ENCODE results near the gene HOXB13.
A peak's percentile ranks its signal among the peaks of the same experiment; 100 is the strongest.

The HOXB13 gene

GRCh38 chr17:48701864-48702532 lies 26.6 kb downstream of the HOXB13 start:
- no peak for DNase-seq

GRCh38 chr17:48693178-48693577 lies 35.4 kb downstream of the HOXB13 start:
- DNase-seq: no peak

DNA sequence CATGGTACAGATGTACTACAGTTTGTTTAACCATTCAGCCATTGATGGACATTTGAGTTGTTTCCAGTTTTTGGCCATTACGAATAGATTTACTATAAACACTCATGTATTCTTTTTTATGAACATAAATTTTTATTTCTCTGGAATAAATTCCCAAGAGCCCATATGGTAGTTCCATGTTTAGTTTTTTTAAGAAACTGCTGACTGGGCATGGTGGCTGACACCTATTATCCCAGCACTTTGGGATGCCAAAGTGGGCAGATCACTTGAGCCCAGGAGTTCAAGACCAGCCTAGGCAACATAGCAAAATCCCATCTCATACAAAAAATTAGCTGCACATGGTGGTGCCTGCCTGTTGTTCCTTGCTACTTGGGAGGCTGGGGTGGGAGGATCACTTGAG lies 36.5 kb downstream of the HOXB13 start:
- DNase-seq: no peak

- no peak for DNase-seq
These were observed 37.9 kb downstream of the HOXB13 start for GRCh38 chr17:48690655-48691054.

GRCh38 chr17:48681609-48682008 lies 46.9 kb downstream of the HOXB13 start:
- DNase-seq: no peak

DNA sequence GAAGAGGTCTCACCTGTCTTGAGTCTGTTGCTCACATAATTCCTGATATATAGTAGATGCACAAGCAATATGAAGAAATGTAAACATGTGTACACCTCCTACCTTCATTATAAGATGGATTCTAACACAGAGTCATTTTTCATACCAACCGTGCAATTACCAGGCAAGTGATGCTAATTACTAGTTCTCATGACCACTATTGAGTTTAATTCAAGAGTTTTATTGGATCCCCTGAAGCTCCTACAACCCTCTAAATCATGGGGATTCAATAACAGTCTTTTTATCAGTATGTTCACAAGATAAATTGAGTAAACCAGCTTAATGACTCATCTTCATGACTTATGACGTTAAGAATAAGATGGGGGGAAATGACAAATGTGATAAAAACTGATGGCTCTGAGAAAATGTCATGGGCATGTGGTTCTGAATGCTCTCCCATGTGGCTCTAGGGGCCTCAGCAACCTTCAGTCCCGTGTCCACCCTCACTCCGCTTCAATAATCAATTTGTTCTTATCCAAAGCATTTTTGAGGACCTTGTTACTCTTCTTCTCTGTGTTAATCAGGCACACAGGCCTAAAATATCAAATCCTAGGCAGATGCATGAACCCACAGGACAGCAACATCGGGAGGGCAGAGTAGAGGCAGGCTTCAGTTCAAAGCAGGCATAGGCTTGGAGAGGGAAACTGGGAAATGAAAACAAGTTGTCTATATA lies 49.0 kb downstream of the HOXB13 start:
- no peak for DNase-seq

GRCh38 chr17:48678141-48678971 lies 50.2 kb downstream of the HOXB13 start:
- peak; percentile 74 for DNase-seq

DNA sequence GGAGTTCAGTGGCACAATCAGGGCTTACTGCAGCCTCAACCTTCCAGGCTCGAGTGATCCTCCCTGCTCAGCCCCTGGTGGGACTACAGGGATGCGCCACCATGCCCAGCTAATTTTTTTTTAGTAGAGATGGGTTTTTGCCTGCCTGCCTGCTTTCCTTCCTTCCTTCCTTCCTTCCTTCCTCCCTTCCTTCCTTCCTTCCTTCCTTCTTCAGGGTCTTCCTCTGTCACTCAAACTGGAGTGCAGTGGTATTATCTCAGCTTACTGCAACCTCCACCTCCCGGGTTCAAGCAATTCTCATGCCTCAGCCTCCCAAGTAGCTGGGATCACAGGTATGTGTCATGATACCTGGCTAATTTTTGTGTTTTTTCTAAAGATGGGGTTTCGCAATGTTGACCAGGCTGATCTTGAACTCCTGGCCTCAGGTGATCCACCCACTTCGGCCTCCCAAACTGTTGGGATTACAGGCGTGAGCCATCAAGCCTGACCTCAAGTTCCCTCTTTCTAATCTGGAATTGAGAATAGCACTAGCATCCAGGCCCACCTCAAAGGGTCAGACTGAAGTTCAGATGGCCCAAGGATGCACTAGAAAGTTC lies 51.5 kb downstream of the HOXB13 start:
- no peak for DNase-seq

Measured in activated CD4-positive, alpha-beta T cell treated with anti-CD3 and anti-CD28 coated beads, Interleukin-10, Interleukin-2, amounts not matched to agents 100 ng/mL and 50 ng/mL, durations not matched to agents 16 hours and 8 hours (primary cell).